GM12874 (cell line): ENCODE results near the gene RPL36AL.

Source experiments
- TF ChIP-seq, protein P1 (sequence below): IDR thresholded peaks from 2 replicates; pipeline ENCODE4 v1.5.1; 2011; ENCODE audit warnings: low read depth, mild to moderate bottlenecking, control low read depth, low read length, moderate library complexity; ENCODE audit not compliant: insufficient read depth

RPL36AL gene

DNA sequence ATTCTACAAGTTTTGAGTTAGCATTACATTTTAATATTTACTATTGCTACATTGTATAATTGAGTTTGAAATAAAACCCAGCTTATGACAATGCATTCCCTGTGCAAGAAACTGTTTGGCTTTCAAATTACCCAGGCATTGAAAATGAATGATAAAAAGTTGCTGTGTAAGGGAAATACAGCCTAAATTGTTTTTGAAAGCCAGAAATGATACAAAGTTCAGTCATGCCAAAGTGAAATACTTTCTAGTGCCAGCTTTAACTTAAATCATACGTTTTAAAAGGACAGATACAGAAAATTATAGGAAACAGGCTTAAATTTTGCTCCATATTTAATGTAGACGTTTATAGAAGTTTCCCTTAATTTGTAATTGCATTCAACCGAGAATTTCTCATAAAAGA lies 3.0 kb upstream of the RPL36AL start:
- TF ChIP-seq, protein P1, sequence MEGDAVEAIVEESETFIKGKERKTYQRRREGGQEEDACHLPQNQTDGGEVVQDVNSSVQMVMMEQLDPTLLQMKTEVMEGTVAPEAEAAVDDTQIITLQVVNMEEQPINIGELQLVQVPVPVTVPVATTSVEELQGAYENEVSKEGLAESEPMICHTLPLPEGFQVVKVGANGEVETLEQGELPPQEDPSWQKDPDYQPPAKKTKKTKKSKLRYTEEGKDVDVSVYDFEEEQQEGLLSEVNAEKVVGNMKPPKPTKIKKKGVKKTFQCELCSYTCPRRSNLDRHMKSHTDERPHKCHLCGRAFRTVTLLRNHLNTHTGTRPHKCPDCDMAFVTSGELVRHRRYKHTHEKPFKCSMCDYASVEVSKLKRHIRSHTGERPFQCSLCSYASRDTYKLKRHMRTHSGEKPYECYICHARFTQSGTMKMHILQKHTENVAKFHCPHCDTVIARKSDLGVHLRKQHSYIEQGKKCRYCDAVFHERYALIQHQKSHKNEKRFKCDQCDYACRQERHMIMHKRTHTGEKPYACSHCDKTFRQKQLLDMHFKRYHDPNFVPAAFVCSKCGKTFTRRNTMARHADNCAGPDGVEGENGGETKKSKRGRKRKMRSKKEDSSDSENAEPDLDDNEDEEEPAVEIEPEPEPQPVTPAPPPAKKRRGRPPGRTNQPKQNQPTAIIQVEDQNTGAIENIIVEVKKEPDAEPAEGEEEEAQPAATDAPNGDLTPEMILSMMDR: no peak

DNA sequence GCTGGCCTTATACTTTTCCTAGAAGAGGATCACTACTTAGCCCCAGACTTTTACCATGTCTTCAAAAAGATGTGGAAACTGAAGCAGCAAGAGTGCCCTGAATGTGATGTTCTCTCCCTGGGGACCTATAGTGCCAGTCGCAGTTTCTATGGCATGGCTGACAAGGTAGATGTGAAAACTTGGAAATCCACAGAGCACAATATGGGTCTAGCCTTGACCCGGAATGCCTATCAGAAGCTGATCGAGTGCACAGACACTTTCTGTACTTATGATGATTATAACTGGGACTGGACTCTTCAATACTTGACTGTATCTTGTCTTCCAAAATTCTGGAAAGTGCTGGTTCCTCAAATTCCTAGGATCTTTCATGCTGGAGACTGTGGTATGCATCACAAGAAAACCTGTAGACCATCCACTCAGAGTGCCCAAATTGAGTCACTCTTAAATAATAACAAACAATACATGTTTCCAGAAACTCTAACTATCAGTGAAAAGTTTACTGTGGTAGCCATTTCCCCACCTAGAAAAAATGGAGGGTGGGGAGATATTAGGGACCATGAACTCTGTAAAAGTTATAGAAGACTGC lies 1.7 kb upstream of the RPL36AL start:
- TF ChIP-seq, protein P1: no peak

DNA sequence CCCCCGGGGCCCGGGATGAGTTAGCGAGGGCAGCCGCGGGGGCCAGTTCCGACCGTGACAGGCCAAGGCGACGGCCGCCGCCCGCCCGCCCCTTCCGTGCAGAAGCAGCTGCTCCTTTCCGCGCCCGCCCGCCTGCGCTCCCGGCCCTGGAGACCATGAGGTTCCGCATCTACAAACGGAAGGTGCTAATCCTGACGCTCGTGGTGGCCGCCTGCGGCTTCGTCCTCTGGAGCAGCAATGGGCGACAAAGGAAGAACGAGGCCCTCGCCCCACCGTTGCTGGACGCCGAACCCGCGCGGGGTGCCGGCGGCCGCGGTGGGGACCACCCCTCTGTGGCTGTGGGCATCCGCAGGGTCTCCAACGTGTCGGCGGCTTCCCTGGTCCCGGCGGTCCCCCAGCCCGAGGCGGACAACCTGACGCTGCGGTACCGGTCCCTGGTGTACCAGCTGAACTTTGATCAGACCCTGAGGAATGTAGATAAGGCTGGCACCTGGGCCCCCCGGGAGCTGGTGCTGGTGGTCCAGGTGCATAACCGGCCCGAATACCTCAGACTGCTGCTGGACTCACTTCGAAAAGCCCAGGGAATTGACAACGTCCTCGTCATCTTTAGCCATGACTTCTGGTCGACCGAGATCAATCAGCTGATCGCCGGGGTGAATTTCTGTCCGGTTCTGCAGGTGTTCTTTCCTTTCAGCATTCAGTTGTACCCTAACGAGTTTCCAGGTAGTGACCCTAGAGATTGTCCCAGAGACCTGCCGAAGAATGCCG lies 872 bp upstream of the RPL36AL start:
- TF ChIP-seq, protein P1: no peak

DNA sequence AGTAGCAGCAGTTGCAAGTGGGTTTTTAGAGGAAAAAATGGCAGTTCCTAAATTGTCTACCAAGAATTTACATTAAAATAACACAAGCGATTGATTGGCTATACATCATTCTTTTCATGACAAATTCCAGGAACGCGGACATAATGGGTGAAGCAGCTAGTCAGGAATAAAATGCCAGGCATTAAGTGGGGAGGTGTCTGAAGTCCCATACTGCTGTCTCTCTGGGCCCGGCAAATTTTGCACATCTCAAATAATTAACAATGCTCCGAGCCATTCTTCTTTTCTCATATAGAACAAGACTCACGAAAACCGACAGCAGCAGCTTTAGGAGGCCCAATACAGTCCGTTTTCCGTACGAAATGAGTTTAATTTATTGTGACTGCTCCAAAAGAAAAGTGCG lies 696 bp downstream of the RPL36AL start:
- TF ChIP-seq, protein P1: no peak

DNA sequence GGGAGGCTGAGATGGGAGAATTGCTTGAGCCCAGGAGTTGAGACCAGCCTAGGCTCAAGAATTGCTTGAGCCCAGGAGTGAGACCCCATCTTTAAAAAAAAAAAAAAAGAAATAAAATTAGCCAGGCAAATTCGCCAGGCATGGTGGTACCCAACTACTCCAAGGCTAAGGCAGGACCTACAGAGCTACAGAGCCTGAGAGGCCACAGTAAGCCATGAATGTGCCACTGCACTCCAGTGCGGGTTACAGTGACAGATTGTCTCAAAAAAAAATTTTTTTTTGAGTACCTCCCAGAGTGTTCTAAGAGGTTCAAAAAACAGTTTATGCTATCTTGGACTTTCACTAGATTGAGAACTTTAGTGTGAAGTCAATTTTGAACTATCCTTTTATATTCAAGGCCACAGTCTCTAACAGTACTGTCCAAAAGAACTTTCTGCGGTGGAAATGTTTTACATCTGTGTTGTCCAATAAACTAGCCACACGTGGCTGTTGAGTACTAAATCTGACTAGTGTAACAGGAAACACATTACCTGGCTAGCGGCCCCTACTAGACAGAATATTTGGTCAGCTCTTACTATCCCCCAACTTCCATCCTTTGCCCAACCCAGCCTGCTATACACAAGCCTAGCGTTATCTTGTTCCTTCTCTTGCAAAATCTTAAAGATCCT lies 2.4 kb downstream of the RPL36AL start:
- TF ChIP-seq, protein P1: no peak

DNA sequence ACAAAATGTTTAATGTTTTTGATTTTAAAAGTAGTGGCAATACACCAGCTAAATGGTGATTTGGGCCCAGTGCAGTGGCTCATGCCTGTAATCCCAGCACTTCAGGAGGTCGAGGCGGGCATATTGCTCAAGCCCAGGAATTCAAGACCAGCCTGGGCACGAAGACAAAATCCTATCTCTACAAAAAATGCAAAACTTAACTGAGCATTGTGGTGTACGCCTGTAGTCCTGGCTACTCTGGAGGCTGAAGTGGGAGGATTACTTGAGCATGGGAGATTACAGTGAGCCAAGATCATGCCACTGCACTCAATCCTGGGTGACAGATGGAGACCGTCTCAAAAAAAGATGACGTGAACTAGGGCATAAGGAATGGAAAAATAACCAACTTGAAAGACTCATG lies 4.7 kb downstream of the RPL36AL start:
- TF ChIP-seq, protein P1: no peak

DNA sequence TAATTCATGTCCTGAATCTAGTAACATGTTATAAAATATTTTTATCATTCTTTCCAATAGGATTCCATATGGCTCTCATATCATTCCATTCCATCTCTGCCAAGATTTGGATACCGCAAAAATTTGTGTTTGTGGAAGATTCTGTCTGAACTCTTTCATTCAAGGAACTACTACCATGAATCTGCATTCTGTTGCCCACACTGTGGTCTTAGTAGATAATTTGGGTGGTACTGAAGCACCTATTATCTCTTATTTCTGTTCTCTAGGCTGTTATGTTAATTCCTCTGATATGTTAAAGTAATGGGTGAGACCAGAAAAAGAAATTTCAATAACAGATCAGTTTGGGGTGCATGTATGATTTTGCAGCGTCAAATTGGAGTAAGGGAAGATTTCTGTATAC lies 6.2 kb downstream of the RPL36AL start:
- TF ChIP-seq, protein P1: no peak
